ENCODE data around the gene SLCO3A1.
A peak's percentile ranks its signal among the peaks of the same experiment; 100 is the strongest.

SLCO3A1 gene

DNA sequence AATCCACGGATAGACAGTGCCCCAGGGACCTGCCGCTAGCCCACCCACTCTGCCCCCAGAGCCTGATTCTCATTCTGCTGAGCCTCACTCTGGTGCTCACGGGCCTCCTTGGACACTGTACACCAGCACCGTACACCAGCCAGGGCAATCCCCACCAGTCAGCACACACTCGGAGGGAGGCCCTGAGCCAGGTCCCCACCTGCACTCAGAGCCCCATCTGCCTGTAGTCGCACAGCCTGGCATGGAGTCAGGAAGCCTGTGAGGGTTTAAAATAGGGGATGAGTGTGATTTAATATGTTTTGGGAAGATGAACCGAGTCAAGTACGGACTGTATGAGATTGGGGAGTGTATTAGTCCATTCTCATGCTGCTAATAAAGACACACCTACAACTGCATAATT, 223.0 kb downstream of the SLCO3A1 start:
- DNase-seq = no peak

DNA sequence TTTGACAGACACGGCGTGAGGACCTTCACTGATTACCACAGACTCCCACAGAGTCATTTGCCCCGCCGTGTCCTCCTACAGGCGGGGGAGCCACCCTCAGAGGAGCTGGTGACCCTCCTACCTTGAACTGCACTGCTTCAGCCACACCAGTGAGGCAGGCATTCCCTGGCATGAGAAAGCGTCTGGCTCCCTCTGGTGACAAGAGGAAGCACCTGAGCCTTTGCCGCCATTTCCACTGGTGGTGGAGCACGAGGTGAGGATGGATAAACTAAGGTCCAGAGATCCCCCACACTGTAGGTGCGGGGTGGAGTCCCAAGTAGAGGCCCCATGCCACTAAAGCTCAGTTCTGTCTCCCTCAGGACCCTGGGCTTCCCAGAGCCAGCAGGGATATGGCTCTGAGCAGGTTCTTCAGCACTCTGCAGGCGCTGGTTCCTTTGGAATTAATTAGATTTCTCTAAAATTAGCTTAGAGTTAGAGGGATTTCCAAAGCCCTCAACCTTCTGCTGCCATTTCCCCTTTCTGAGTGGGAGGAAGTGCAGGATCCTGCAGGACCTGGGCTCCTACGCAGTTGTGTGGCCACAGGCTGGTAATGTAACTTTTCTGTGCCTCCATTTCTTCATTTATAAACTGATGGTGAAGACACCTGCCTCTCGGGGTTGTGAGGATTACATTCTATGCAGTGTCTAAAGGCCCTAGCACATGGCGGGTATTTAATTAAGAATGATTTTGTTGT, 224.0 kb downstream of the SLCO3A1 start:
- peak; percentile 60 for DNase-seq

DNA sequence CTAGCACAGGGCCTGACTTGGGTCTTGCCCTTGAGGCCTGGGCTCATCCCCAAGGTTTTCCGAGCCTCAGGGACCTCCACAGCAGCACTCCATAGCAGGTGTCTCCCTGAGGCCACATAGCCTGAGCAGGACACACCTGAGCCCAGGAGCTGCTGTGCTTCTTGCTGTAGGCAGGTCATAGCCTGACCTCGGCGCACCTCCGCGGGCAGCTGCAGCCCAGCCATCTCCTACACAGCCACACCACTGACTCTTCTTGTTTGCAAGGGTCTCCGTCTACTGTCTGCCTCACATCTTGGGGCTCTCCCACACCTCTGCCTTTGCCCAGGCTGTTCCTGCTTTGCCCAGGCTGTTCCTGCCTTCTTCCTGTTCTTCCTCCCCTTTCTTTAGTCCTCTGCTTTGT, 224.8 kb downstream of the SLCO3A1 start:
- DNase-seq = no peak

DNA sequence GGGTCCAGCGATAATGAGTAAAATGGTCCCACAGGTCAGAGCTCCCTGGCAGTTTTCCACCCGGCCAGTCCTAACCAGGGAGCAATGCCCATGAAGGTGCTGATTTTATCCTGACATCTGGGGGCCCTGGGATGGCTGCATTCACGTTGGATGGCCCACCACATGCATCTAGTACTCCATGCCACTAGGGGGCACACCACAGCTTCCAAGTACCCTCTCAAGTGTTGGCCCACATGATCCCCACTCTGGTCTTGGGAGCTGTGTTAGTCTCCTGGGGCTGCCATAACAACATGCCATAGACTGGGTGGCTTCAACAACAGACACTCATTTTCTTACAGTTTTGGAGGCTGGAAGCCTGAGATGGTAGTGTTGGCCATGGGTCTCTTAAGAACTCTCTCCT, 225.5 kb downstream of the SLCO3A1 start:
- DNase-seq = no peak

DNA sequence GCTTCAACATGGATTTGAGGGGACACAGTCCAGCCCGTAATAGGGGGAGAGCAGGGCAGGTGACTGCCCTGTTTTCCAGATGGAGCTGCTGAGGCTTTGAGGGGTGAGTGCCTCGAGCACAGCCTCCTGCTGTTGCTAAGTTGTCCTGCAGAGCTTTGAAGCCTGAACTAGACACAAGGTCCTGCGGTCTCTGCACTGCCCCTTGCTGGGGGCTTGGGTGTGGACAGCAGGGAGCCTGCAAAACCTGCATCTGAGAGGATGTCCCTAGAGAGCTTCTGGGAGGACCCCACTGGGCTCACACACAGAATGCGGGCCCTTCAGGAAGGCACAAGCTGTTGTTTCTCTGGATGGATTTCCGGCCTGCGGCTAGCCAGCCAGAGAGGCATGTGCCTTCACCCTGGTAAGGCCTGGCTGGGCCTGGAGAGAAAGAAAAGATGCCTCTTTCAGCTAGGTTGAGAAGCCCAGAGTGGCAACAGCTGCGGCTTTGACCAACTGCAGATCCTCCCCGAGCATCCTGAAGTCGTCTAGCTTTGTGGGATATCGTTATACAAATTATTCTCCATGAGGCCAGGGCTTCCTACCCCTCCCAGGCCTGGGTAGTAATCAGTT, 226.2 kb downstream of the SLCO3A1 start:
- DNase-seq = no peak

DNA sequence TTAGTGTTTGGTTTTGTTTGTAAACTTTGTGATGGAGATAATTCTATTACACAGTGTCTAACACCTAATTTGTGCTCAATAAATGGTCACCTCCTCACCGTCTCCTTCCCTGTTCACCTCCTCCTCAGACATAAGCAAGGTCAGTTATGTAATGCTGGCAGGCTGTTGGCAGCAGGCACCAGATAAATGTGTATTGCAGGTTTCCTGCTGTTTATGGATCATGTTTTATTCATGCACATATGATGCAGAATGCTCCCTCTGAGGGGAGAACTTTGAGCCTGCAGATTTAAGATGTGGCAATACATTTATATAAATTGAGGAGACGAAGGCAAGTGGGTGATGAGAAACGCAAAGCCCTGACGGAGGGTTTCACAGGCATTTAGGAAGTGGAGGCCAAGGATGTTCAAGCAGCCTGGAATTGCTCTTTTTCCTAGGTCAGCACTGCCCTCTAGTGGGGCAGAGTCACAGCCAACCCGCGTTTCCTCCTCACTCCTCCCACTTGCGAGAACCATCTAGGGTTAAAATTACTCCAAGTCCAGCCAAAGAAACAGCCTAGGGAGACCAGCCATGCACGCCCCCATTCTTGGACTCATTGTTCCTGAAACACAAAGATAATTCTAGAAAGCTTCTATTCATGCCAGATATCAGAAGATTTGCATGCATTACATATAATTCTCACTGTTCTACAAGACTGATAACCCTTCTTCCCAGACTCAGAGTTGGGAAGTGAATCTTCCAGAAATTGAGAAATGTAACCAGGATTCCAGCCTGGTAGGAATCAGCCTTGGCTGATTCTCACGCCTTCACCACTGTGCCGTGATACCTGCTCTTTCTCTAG, 228.7 kb downstream of the SLCO3A1 start:
- peak; percentile 32 to 41 for DNase-seq

DNA sequence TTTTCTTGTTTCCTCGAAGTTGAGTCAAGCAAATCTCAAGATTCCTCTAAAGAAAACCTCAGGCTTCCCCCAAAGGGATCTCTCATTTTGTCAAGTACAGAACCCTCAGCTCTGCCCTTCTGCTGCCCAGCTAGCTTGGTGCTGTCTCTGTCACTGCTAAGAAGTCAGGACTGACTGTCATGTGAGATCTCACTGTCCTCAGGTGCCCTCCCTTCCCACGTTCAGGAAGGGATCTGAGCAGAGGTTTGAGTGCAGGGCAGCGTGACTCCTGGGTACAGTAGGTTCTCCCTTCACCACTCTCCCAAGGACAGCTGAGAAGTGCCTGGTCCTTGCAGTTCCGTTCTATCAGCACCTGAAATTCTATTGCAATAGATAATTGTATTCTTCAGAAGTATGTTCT, 229.7 kb downstream of the SLCO3A1 start:
- DNase-seq = no peak

DNA sequence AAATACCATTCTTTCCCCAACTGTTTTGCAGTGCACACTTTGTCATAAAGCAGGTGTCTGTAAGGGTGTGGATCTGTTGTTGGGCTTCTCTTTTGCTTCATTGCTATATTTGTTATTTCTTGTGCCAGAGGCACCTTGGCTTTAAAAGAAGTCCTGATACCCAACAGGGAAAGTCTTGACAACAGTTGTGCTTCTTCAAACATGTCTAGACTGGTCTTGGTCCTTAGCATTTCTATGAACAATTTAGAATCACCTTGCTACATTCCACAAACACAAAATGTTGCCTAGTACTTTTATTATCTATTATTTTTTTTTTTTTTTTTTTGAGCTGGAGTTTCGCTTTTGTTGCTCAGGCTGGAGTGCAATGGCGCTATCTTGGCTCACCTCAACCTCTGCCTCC, 233.7 kb downstream of the SLCO3A1 start:
- no peak for DNase-seq

DNA sequence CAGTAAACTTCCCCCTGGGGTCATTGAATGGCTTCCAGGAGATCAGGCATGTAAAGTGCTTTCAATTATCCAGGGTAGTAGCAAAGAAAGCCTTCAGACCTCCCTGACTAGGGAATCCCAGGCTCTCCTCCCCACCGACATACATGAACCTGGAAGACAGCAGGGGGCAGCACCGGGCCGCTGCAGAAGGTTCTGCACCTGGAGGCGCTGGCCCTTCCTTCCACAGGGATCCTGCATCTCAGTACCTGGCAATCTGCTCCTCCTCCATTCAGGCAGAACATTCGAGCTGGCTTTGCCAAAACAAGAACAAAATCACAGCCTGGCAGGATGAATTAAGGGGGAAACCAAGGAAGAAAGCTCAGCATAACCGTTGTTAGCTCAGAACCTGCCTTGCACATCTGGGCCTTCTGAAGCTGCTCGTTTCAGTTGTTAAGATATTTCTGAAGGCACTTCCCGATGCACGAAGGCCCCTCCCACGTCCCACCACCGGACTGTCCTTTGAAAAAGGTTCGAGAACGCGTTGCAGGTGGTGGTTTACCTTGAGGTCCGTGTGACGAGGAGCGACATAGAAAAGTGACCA, 237.7 kb downstream of the SLCO3A1 start:
- DNase-seq = no peak

DNA sequence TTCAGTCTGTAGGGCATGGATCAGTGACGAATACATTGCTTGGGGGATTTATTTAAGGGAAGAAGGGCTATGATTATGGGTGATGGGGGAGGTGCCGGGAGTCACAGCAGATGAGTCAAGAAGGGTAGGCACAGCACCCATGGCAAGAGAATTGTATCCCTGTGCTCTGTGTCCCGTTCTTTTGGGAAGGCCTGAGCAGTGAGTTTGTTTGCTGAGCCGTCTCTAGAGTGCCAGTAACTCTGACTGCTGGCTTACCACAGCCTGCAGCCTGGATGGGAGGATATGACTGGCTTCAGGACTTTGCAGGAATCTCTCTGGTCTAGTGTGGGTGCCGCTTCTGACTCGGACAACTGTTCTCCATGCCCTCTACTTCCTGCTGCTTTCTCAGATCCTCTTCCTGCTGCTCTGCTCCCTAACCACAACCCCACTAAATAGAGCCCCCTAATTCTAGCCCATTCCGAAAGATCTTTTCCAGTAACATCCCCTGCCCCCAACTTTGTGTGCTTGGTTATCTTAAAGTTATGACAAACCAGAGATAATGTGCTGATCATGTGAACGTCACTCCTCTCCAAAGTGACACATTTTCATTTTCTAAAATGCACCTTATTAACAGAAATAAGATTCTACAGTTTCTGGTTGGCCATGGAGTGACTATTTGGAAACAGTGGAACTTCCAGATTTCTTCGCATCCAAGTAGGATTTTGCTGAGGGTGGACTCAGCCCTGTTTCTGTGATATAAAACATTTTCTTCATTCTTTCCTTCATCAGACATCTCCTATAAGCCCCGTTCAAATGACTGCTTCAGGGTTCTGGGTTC, 239.0 kb downstream of the SLCO3A1 start:
- no peak for DNase-seq

DNA sequence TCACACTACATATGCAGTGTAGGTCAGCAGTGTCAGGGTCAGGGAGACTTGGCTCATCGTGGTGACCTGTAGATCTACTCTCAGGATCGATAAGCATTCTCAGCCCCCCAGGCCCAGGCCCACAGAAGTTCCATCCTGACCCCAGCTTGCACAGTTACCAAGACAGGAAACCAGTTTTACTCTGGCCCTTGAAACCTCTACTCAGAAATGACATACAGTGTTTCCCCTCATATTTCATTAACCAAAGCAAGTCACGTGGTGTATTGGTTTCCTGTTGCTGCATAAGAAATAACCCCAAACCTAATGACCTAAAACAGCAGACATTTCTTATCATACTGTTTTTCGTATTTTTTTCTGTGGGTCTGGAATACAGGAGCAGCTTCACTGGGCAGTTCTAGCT, 242.2 kb downstream of the SLCO3A1 start:
- no peak for DNase-seq

DNA sequence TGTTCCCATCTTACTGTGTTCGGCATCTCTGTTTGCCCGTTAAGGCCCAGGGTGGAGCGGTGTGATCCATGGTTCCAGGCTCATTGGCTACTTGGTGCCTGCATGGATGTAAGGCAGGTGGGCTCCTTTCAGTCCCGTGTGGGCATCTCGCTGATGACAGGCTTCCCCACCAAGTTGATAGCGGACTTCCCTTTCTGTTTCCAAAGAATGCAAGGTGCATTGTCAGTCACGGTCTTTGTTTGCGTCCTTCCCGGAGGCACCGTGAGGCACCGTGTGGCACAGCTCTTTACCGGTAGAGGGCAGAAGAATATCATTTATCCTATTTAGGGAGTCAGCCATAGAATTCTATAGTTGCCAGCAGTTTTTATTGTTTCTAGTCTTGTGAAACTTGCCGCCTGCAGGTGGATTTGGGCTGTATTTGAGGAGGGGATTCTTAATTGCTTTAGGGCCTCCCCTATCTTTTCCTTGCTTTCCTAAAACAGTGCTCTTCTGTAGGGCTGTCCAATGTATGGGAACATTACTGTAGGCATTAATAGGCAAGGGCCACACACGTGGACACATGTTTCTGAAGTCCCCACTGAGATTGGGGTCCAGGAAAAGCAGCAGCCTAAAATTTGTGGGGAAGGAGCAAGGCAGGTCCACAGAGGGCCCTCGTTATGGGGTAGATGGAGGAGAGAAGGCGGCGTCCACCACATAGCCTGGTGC, 244.1 kb downstream of the SLCO3A1 start:
- peak; percentile 14 to 36 for DNase-seq

DNA sequence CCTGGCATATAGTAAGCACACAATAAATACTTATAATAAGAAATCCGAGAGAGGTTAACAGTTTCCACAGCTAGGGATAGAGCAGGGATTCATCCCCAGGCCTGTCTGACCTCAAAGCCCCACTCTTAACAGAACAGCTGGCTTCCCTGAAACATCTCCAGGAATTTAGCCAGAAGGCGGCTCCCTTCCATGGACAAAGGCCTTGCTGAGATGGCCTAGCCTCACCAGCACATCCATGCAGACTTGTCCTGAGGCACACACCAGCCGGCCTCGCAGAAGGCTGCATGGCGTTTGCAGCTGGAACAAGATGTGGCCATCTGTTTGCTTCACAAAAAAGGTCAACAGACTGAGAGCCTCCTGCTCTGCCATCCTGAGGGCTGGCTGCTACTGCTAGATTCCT, 245.4 kb downstream of the SLCO3A1 start:
- no peak for DNase-seq

DNA sequence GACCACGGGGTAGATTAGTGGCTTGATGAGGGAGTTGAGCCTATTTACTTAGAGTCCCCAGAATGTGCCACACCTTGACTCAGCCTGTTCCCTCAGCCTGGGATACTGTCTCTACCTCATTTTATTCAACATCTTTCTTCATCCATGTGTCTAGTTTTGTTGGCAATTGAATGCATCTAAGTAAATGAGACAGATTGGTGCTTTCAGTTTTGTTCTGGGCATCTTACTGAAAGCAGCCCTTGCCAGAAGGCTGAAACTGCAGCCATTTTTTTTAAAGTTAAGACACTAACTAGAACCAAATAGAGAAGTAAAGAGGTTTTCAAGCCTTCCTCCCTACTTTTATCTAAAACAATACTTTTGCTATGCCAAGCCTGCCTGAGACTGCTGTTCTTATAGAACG, 246.8 kb downstream of the SLCO3A1 start:
- no peak for DNase-seq

DNA sequence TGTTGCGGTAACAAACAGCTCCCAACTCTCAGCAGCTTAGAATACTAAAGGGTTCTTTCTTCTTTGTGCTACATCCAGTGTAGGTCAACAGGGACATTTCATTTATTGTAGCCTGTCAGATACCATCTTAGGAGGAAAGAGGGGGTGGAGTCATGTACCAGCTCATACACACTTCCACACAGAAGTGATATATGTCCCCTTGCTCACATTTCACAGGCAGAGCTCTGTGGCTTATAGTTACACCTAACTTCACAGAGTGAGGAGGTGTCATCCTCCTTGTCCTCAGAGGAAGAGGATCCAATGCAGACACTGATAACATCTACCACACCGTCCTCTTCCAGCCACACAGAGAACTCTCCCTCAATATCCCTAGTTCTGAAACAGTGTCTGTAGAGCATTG, 247.2 kb downstream of the SLCO3A1 start:
- DNase-seq = no peak

DNA sequence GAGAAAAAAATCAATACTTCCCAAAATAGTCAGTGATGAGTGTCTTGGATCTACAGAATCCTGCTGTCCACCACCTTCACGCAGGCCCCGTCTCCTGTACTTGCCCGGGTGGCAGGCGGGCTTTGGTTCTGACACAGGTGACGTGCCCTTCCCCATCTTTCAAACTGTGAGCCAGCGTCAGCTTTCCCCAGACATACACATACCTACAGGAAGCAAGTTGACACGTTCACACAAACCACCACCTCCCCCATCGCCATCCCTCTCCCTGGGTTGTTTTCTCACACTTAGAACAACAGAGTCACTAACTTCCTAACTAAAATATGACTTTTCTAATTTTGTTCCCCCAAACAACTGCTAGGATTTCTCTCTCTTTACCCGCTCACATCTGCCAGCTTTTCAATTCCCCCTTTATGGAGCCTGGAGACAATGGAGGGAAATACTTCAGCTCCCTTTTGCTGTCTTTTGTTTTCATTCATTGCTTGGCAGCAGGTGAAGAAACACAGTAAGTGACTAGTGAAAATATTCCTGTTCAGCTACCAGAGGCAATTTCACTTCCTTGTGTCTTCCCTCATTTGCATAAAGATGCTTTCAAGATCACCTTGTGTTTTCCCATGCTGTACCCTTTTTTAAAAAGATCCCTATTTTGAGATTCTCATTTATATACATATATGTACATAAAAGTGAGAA, 248.3 kb downstream of the SLCO3A1 start:
- DNase-seq = no peak

DNA sequence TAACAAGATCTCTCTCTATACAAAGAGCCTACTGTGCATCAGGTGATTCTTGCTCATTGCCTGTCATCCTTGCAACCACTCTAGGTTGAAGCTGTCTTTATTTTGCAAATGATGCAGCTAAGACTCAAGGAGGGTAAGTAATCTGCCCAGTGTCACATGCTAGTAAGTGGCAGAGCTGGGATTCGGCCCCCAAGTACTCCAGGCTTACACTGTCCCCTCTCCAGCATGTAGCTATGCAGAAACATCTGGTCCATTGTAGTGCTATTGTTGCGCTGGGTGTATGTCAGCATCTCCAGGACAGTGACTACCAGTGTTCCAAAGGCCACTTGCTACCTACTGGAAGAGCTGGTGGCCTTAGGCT, 248.9 kb downstream of the SLCO3A1 start:
- no peak for DNase-seq

DNA sequence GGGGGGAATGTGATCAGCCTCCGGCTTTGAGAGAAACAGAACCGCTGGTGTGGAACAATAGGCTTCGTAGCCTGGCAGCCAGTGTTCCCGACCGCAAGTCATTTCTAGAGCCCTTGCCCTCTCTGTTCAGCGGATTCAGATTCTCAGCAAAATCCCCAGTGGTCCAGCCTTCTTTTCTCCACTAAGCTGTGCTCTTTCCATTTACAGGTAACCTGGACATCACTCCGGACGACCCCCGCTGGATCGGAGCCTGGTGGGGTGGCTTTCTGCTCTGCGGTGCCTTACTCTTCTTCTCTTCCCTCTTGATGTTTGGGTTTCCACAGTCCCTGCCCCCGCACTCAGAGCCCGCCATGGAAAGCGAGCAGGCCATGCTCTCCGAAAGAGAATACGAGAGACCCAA, 250.6 kb downstream of the SLCO3A1 start:
- DNase-seq = no peak

DNA sequence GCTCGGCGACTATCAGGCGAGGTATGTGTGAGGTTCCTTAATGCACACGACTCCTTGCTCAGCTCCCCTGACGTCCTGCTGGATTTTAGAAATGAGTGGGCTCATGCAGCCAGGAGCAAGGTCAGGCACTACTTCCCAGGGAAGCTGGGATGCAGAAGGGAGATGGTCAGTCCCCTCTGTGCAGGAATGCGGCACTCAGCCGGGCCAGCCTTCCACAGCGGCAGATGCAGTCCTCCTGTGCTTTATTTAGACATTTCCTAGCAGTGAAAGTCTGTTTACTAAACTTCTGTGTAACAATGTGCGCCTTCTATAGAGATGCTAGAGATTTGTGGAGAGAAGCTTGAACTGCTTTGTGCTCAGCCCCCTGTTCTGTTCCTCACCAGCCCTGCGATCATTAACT, 252.1 kb downstream of the SLCO3A1 start:
- no peak for DNase-seq

DNA sequence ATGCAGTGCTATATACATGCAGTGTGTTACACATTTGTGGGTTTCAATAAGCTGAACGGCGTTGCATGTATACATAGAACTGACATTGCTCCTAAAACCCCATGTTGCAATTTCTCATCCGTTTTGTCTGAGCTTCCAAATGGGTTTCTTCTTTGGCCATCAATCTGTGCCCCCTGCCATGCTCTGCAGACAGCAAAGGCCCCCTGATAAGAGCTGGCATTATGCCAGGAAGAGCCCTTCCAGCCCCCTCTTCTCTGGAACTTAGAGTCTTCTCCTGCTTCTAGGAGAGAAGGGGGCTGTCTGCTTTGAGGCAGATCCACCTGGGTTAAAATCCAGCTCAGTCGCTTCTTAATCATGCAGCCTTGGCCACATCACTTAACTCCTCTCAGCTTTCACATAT, 254.0 kb downstream of the SLCO3A1 start:
- no peak for DNase-seq

DNA sequence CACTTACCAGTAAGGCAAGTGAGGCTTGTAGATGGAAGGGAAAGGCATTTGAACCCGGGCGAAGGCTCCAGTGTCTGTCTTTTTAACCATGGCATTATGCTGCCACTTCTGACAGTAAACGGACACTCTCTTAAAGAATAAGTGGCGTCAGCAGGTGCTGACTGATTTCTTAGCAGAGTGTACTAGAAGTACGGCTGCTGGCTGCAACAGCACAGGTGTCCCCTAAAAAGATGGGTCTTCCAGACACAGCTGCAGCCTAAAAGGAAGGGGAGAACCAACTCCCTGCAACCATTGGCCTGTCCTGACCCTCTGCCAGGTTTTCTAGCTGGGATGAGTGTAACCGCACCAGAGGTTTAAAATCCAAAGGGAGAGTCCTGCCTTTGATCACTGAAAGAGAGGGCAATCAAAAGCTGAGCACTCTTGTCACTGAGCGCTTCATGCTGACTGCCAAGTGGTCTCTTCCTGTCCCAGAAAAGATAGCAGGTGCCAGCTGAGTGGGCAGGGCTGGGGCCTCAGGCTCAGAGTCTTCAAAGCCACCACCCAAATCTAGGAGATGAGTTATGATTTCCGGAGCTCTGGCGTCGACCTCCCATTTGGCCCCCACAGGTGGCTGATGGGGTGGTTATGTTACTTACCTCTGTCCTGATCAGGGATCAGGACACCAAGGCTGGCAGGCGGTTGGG, 255.8 kb downstream of the SLCO3A1 start:
- DNase-seq = no peak
